Liver (tissue), 3 donors: Measurements from ENCODE around the gene WDR76.

Experiments
- CTCF ChIP-seq: fragments of 150-350 bp; IDR thresholded peaks from 2 replicates; pipeline ENCODE4 v1.5.1; 2017; ENCODE audit warnings: improper control_type of control experiment, low read depth, low read length; ENCODE audit not compliant: missing input control
- EGR1 ChIP-seq, 2 donors: IDR thresholded peaks; 2 replicates each; pipeline ENCODE4 v1.6.1; 2016 to 2018; ENCODE audit warnings: antibody characterized with exemption in 2 of 2, low read depth in 2 of 2
- FOXA1 ChIP-seq: IDR thresholded peaks from 2 replicates; pipeline ENCODE4 v1.6.1; 2016; ENCODE audit warnings: antibody characterized with exemption
- JUND ChIP-seq, 2 donors: IDR thresholded peaks; 2 replicates each; pipeline ENCODE4 v1.6.1; 2016; ENCODE audit warnings: antibody characterized with exemption in 2 of 2
- MAX ChIP-seq: IDR thresholded peaks from 2 replicates; pipeline ENCODE4 v1.6.1; 2016; ENCODE audit warnings: antibody characterized with exemption
- REST ChIP-seq: IDR thresholded peaks from 2 replicates; pipeline ENCODE4 v1.6.1; 2016; ENCODE audit warnings: antibody characterized with exemption, mild to moderate bottlenecking
- TAF1 ChIP-seq: conservative IDR thresholded peaks from 2 replicates; pipeline ENCODE4 v1.6.1; 2016; ENCODE audit warnings: antibody characterized with exemption, mild to moderate bottlenecking
- YY1 ChIP-seq: IDR thresholded peaks from 2 replicates; pipeline ENCODE4 v1.6.1; 2016; ENCODE audit warnings: antibody characterized with exemption, mild to moderate bottlenecking
- donor health status: healthy.
- donor health status: healthy.

- no peak for TF ChIP-seq CTCF
- TF ChIP-seq REST = no peak
- no peak for TF ChIP-seq EGR1 (IDR thresholded peaks at IDR 0.05; ENCODE audit: low read depth in 2 of 2)
- no peak for TF ChIP-seq MAX
- TF ChIP-seq YY1 = no peak
- no peak for TF ChIP-seq FOXA1
- TF ChIP-seq JUND (IDR thresholded peaks at IDR 0.05) = no peak
- no peak for TF ChIP-seq TAF1
Measured at GRCh38 chr15:43881245-43881644, 54.4 kb downstream of the WDR76 start.
